Measurements from ENCODE around the gene ATP9B.

ATP9B gene, protein sequence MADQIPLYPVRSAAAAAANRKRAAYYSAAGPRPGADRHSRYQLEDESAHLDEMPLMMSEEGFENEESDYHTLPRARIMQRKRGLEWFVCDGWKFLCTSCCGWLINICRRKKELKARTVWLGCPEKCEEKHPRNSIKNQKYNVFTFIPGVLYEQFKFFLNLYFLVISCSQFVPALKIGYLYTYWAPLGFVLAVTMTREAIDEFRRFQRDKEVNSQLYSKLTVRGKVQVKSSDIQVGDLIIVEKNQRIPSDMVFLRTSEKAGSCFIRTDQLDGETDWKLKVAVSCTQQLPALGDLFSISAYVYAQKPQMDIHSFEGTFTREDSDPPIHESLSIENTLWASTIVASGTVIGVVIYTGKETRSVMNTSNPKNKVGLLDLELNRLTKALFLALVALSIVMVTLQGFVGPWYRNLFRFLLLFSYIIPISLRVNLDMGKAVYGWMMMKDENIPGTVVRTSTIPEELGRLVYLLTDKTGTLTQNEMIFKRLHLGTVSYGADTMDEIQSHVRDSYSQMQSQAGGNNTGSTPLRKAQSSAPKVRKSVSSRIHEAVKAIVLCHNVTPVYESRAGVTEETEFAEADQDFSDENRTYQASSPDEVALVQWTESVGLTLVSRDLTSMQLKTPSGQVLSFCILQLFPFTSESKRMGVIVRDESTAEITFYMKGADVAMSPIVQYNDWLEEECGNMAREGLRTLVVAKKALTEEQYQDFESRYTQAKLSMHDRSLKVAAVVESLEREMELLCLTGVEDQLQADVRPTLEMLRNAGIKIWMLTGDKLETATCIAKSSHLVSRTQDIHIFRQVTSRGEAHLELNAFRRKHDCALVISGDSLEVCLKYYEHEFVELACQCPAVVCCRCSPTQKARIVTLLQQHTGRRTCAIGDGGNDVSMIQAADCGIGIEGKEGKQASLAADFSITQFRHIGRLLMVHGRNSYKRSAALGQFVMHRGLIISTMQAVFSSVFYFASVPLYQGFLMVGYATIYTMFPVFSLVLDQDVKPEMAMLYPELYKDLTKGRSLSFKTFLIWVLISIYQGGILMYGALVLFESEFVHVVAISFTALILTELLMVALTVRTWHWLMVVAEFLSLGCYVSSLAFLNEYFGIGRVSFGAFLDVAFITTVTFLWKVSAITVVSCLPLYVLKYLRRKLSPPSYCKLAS

DNA sequence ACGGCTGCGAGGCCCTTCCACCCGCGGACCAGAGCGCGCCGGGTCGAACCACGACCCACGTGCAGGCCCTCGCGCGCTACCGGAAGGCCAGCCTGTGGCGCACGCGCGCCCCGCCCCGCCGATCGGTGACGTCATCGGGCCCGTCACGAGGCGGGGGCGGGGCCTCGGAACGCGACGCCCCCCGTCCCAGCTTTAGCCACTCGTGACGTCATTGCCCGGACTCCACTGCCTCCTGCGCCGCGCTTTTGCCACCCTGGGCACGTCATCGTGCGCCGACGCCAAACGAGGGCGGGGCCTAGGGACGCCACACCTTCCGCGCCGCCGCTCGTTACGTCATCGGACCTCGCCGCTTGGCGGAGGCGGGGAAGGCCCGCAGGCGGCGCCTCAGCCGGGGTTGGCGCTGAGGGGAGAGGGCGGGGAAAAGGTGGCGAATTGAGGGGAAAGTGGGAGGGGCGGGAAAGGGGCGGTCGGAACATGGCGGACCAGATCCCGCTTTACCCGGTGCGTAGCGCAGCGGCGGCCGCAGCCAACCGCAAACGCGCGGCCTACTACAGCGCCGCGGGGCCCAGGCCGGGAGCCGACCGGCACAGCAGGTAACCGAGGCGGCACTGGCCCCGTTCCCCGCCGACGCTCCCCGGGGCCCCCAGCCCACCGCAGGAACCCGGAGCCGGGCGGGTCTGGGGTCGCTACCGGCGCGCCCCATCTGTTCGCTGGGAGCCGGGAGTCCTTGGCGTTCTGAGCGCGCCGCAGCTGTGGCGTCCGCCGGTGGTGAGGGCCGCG, at the start of gene ATP9B:
Gene ATP9B (plus strand): TSS at position 458 of the 780 bp plus-strand sequence. CDS start 17 bp downstream, at position 475.
- peak; percentile 97 for DNase-seq
- H3K36me3 ChIP-seq = peaks cover 2% of the 10 kb centered on the region; the same call in 1 of the 2 replicates
- TF ChIP-seq CTCF (IDR thresholded peaks at IDR 0.05; ENCODE audit: low read depth, low read length) = no peak

DNA sequence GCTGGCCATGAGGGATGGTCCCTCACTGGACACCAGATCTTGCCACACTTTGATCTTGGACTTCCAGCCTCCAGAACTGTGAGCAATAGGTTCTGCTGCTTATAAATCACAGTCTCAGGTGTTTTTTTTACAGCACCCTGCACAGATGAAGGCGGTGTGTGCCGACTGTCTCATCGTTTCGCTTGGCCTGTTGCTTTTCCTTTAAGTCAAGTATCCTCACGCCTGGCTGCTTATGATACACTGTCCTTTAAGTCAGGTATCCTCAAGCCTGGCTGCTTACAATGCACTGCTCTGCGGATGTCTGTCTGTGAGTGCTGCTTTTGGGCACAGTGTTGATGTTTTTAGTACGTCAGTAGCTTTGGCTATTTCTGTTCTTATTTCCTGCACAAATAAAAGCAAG, 49.3 kb upstream of the ATP9B start:
- no peak for TF ChIP-seq CTCF (IDR thresholded peaks at IDR 0.05; ENCODE audit: low read depth, low read length)
- Histone ChIP-seq H3K27ac (no peak overlapping the region), H3K36me3 (no peaks in the 10 kb centered on the region), H3K4me3 (ENCODE audit: low read depth, low read length) (no peak overlapping the region), H3K27me3 (ENCODE audit: insufficient read depth, low read depth, severe bottlenecking) (no peaks in the 10 kb centered on the region), H3K9me3 (ENCODE audit: severe bottlenecking) (peaks cover 14% of the 10 kb centered on the region)
- no peak for DNase-seq

More for the DNA sequence above, at the start of gene ATP9B:
- H3K9me3 ChIP-seq (ENCODE audit: severe bottlenecking) = peaks cover 29% of the 10 kb centered on the region
- H3K4me3 ChIP-seq (ENCODE audit: low read depth, low read length) = peak within 1 kb of the TSS; percentile 97
- H3K27me3 ChIP-seq (ENCODE audit: insufficient read depth, low read depth, severe bottlenecking) = no peaks in the 10 kb centered on the region
- H3K27ac ChIP-seq = peak within 1 kb of the TSS; percentile 86

DNA sequence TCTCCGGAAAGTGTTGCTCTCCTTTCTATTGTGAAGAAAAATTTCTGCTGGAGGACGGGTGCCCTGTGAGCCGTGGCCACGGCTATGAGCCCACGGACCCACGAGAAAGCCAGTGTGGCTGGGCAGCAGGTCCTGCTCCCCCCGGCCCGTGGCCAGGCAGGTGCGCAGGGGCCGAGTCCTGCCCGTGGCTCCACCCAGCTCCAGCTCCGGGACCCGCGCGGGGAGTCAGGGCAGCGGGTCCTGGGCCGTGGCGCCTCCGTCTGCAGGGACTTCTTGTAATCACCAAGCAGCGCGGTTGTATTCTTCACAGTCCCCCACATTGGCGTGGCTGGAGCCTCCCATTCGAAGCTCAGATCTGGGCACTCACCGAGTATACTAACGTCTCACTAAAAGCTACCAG, 46.6 kb upstream of the ATP9B start:
- Histone ChIP-seq H3K27ac (no peak overlapping the region), H3K4me3 (ENCODE audit: low read depth, low read length) (no peak overlapping the region), H3K9me3 (ENCODE audit: severe bottlenecking) (peaks cover 14% of the 10 kb centered on the region), H3K36me3 (no peaks in the 10 kb centered on the region), H3K27me3 (ENCODE audit: insufficient read depth, low read depth, severe bottlenecking) (no peaks in the 10 kb centered on the region)
- no peak for DNase-seq
- TF ChIP-seq CTCF (IDR thresholded peaks at IDR 0.05; ENCODE audit: low read depth, low read length) = no peak

GRCh38 chr18:79026491-79026890, 42.7 kb upstream of the ATP9B start:
- Histone ChIP-seq H3K27ac (no peak overlapping the region), H3K27me3 (ENCODE audit: insufficient read depth, low read depth, severe bottlenecking) (no peaks in the 10 kb centered on the region)
- DNase-seq = no peak

More at GRCh38 chr18:79026491-79026890, 42.7 kb upstream of the ATP9B start:
- Histone ChIP-seq H3K9me3 (ENCODE audit: severe bottlenecking) (peaks cover 11% of the 10 kb centered on the region), H3K36me3 (no peaks in the 10 kb centered on the region), H3K4me3 (ENCODE audit: low read depth, low read length) (no peak overlapping the region)
- TF ChIP-seq CTCF (IDR thresholded peaks at IDR 0.05; ENCODE audit: low read depth, low read length) = peak; percentile 51

All from WERI-Rb-1 (cell line).